B cell (primary cell): ENCODE results near the gene BTG2. TPM values are rescaled to one million over a fixed set of nuclear protein-coding genes. Genes with fewer than 3 reads are reported as not detected.
A peak's percentile ranks its signal among the peaks of the same experiment; 100 is the strongest.

ENCODE experiments used
- ATAC-seq: fragments of 200-7000 bp; cut with Tn5 transposase; one replicate; pipeline ENCODE4 v1.10.0; 2021; ENCODE audit warnings: low read depth, mild to moderate bottlenecking, moderate number of reproducible peaks, moderate library complexity
- CTCF ChIA-PET: fragments of 350-600 bp; sonication (Branson Sonifier 250); formaldehyde crosslinking; loops from one replicate; lab custom pipeline; 2021; ENCODE audit warnings: antibody characterized with exemption, inconsistent platforms; lab: Charles Lee
- POLR2A ChIA-PET: fragments of 350-600 bp; sonication (Branson Sonifier 250); formaldehyde crosslinking; loops from one replicate; lab custom pipeline; 2021; ENCODE audit warnings: antibody characterized with exemption; lab: Charles Lee
- DNase-seq: peaks from one replicate; pipeline ENCODE4 v3.0.0; 2013
- H2AFZ ChIP-seq: 2 replicates; pipeline ENCODE4 v1.6.1; 2012; ENCODE audit warnings: mild to moderate bottlenecking, low read depth, low read length; ENCODE audit not compliant: insufficient read depth, poor library complexity, severe bottlenecking
- H3K27ac ChIP-seq, 2 donors: 1 replicate in 1 of 2; 2 replicates in 1 of 2; pipeline ENCODE4 v1.5.1; 2012 to 2013; ENCODE audit warnings: low read length in 2 of 2, mild to moderate bottlenecking in 2 of 2, moderate library complexity in 1 of 2
- H3K27me3 ChIP-seq, 4 experiments: fragments of 200-600 bp in 1 of 4; sonication (generic) in 1 of 4; replicated peaks in 1 of 4; 1 replicate in 2 of 4; 2 replicates in 2 of 4; pipeline versions ENCODE4 v1.6.1 to v1.7.0; 2013 to 2016; ENCODE audit warnings: low read length in 3 of 4, mild to moderate bottlenecking in 2 of 4, mixed read lengths in 1 of 4, moderate library complexity in 1 of 4; ENCODE audit not compliant: insufficient read depth in 4 of 4, control insufficient read depth in 3 of 4; ENCODE audit errors: control extremely low read depth in 1 of 4
- H3K36me3 ChIP-seq, 2 experiments: replicated peaks in 1 of 2; 1 replicate in 1 of 2; 2 replicates in 1 of 2; pipeline versions ENCODE4 v1.6.1 to v1.7.1; 2013; ENCODE audit warnings: low read length in 1 of 2; ENCODE audit not compliant: insufficient read depth in 2 of 2, control insufficient read depth in 1 of 2; ENCODE audit errors: control extremely low read depth in 1 of 2, extremely low read depth in 1 of 2
- H3K4me1 ChIP-seq, 2 donors: fragments of 200-600 bp in 1 of 2; sonication (generic) in 1 of 2; 1 replicate in 1 of 2; 2 replicates in 1 of 2; pipeline versions ENCODE4 v1.5.1 to v1.6.1; 2013 to 2017; ENCODE audit warnings: low read length in 2 of 2; ENCODE audit not compliant: control insufficient read depth in 2 of 2, insufficient read depth in 2 of 2
- H3K4me2 ChIP-seq: replicated peaks from 2 replicates; pipeline ENCODE3; 2012; ENCODE audit warnings: mild to moderate bottlenecking, low read depth, low read length; ENCODE audit not compliant: poor library complexity, severe bottlenecking
- H3K4me3 ChIP-seq, 5 experiments: fragments of 200-600 bp in 1 of 5; sonication (generic) in 1 of 5; 1 replicate in 3 of 5; 2 replicates in 2 of 5; pipeline versions ENCODE4 v1.5.1 to v1.7.0; 2011 to 2016; ENCODE audit warnings: low read length in 4 of 5, mild to moderate bottlenecking in 4 of 5, low read depth in 2 of 5, control low read depth in 1 of 5, moderate library complexity in 1 of 5; ENCODE audit not compliant: insufficient read depth in 1 of 5; ENCODE audit errors: control extremely low read depth in 1 of 5, extremely low read depth in 1 of 5
- H3K79me2 ChIP-seq: fragments of 200-600 bp; sonication (generic); one replicate; pipeline ENCODE4 v1.6.0; 2016; ENCODE audit warnings: low read length; ENCODE audit not compliant: control insufficient read depth, insufficient read depth
- H3K9ac ChIP-seq: fragments of 200-600 bp; sonication (generic); 2 replicates; pipeline ENCODE4 v1.6.1; 2017; ENCODE audit warnings: mild to moderate bottlenecking, low read length, moderate library complexity
- H3K9me3 ChIP-seq, 3 donors: one replicate each; pipeline versions ENCODE4 v1.6.1 to v1.7.1; 2013; ENCODE audit warnings: low read length in 2 of 3; ENCODE audit not compliant: control insufficient read depth in 2 of 3, insufficient read depth in 1 of 3; ENCODE audit errors: control extremely low read depth in 1 of 3
- H4K20me1 ChIP-seq: 2 replicates; pipeline ENCODE4 v1.6.0; 2012; ENCODE audit warnings: mild to moderate bottlenecking, low read length; ENCODE audit not compliant: insufficient read depth, control insufficient read depth, poor library complexity, severe bottlenecking
- H3K27ac Mint-ChIP-seq: one replicate; pipeline ENCODE4 v1.8.0; 2021; ENCODE audit warnings: mixed read lengths
- H3K27me3 Mint-ChIP-seq: one replicate; pipeline ENCODE4 v1.8.0; 2021; ENCODE audit warnings: mixed read lengths
- H3K4me1 Mint-ChIP-seq: one replicate; pipeline ENCODE4 v1.8.0; 2021; ENCODE audit warnings: mixed read lengths
- H3K4me3 Mint-ChIP-seq: one replicate; pipeline ENCODE4 v1.8.0; 2021; ENCODE audit warnings: mixed read lengths
- H3K9me3 Mint-ChIP-seq: one replicate; pipeline ENCODE4 v1.8.0; 2022; ENCODE audit warnings: mixed read lengths; ENCODE audit not compliant: insufficient read depth
- EZH2 ChIP-seq: IDR thresholded peaks from 2 replicates; pipeline ENCODE4 v1.6.1; 2012; ENCODE audit warnings: borderline replicate concordance, low read depth, mild to moderate bottlenecking, moderate library complexity, low read length; ENCODE audit not compliant: insufficient read depth, poor library complexity, severe bottlenecking
- WGBS: methylation state at CpG from one replicate; pipeline ENCODE4 v1.1.5; 2013; ENCODE audit warnings: missing lambda C conversion rate; ENCODE audit not compliant: insufficient coverage; 5-methylcytosine and 5-hydroxymethylcytosine counted together
- intact Hi-C: fragments of 100-400 bp; cut with micrococcal nuclease; formaldehyde crosslinking; loops from one replicate; pipeline ENCODE4 v1.10.0; 2022
- polyA plus RNA-seq: library from polyadenylated mRNA; depleted of rRNA; stranded (reverse); fragments of >200 nt; gene quantifications from 2 replicates; pipeline ENCODE4 v1.2.3, GENCODE V29; 2012
- total RNA-seq, 2 donors: library from RNA; stranded (reverse); fragments of 120-200 nt in 1 of 2; gene quantifications; 1 replicate in 1 of 2; 2 replicates in 1 of 2; pipeline versions ENCODE4 v1.2.3 to v1.2.4, GENCODE V29; 2013 to 2022
- TF ChIP-seq, protein P1 (sequence below): fragments of 200-600 bp; IDR thresholded peaks from one replicate; pipeline ENCODE4 v1.8.0; 2022; ENCODE audit warnings: antibody characterized with exemption, mild to moderate bottlenecking

Gene BTG2
- total and polyA plus RNA-seq, 2 donors (not counting 1 experiment from before 2014, with no cell fraction given): 508 to 778 TPM

DNA sequence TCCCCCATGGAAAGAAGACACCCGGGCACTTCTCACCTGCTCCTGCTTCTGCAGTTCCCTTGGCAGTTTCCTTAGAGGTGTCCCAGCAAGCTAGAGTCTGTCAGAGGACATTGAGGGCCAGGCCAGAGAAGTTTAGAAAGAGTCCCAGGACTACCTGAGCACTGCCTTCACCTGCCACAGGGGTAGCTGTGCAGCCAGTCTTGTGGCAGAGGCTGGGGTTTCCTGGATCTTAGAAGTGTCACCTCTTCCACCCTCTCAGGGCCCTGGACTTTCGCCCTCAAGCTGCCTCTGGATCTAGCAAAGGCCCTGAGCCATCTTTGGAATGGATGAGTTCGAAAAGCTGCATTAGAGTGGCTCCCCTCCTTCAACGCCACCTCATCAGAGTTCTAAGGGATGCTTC is 34.9 kb upstream of the BTG2 start:
- CTCF ChIA-PET: interaction anchor here (0.9 to 37.7 kb wide), 14 partner anchors 8 to 391 kb away, joined by 3 to 1776 read pairs (median 22); partner anchors contain the start of genes BTG2, FMOD and OPTC
- 82% methylated on average over 2 of the region's 4 CpGs for WGBS
- TF ChIP-seq, protein P1, sequence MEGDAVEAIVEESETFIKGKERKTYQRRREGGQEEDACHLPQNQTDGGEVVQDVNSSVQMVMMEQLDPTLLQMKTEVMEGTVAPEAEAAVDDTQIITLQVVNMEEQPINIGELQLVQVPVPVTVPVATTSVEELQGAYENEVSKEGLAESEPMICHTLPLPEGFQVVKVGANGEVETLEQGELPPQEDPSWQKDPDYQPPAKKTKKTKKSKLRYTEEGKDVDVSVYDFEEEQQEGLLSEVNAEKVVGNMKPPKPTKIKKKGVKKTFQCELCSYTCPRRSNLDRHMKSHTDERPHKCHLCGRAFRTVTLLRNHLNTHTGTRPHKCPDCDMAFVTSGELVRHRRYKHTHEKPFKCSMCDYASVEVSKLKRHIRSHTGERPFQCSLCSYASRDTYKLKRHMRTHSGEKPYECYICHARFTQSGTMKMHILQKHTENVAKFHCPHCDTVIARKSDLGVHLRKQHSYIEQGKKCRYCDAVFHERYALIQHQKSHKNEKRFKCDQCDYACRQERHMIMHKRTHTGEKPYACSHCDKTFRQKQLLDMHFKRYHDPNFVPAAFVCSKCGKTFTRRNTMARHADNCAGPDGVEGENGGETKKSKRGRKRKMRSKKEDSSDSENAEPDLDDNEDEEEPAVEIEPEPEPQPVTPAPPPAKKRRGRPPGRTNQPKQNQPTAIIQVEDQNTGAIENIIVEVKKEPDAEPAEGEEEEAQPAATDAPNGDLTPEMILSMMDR: peak; percentile 8
- TF ChIP-seq EZH2: no peak
- Mint-ChIP-seq H3K9me3 (no peaks in the 10 kb centered on the region), H3K27me3 (no peaks in the 10 kb centered on the region), H3K4me1 (peaks cover 59% of the 10 kb centered on the region), H3K4me3 (no peak overlapping the region), H3K27ac (peak overlapping the region; percentile 79)
- H3K9me3 ChIP-seq: no peaks in the 10 kb centered on the region
- no peak overlapping the region for H3K4me3 ChIP-seq
- H3K4me2 ChIP-seq: peak overlapping the region; percentile 10
- intact Hi-C loops: loop anchor here (2.0 kb wide), 1 partner anchor 110 kb away; no protein-coding TSS in a partner anchor
- H3K27me3 ChIP-seq: no peaks in the 10 kb centered on the region
- peaks cover 54% of the 10 kb centered on the region for H3K79me2 ChIP-seq
- H2AFZ ChIP-seq: no peak overlapping the region
- no peaks in the 10 kb centered on the region for H3K36me3 ChIP-seq
- H3K9ac ChIP-seq: no peak overlapping the region
- H3K27ac ChIP-seq: peak overlapping the region in 1 of 2 donors; percentile 58
- ATAC-seq (no peak), DNase-seq (no peak)
- POLR2A ChIA-PET: interaction anchor here (0.6 to 16.0 kb wide), 5 partner anchors 18 to 67 kb away, joined by 3 to 307 read pairs (median 178); partner anchors contain the start of gene BTG2
- H4K20me1 ChIP-seq: no peaks in the 10 kb centered on the region
- peaks cover 57 to 70% of the 10 kb centered on the region in 2 donors for H3K4me1 ChIP-seq

DNA sequence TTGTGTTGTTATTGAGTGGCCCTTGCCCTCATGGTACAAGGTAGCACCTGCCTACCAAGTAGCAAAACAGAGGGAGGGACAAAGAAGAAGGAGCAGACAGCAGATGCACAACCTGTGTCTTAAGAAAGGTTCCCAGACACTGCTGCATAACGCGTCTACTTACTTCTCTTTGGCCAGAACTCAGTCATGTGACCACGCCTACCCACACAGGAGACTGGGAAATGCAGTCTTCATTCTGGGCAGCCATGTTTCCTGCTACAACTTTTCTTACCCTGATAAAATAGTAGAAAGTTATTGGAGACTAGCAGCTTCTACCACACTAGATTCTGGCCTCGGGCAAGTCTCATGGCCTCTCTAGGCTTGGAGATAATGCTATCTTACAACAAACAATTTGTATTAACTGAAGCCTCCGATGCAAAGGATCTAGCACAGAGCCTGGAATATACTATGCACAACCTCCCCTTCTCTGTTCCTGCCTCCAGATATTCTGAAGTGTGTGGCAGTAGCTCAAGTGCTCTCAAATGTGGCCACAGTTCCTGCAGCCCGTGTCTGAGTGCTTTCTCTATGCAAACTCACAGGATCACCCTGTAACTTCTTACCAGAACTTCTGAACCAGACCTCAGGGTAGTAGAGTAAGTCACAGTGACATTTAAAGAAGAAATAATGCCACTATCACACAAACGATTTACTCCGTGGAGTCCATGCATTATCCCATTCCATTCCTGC is 34.1 kb upstream of the BTG2 start:
- Histone ChIP-seq H2AFZ (no peak overlapping the region), H3K79me2 (peaks cover 59% of the 10 kb centered on the region), H3K4me1 (peaks cover 55 to 69% of the 10 kb centered on the region in 2 donors), H3K36me3 (no peaks in the 10 kb centered on the region), H4K20me1 (no peaks in the 10 kb centered on the region), H3K9ac (no peak overlapping the region), H3K27me3 (no peaks in the 10 kb centered on the region), H3K4me2 (peak overlapping the region; percentile 18), H3K27ac (peak overlapping the region in 1 of 2 donors; percentile 58), H3K4me3 (no peak overlapping the region), H3K9me3 (no peaks in the 10 kb centered on the region)
- no peak for TF ChIP-seq EZH2
- TF ChIP-seq, protein P1: no peak
- DNase-seq (peak; percentile 85), ATAC-seq (peak; percentile 31)
- CTCF ChIA-PET: interaction anchor here (0.9 to 37.7 kb wide), 13 partner anchors 7 to 390 kb away, joined by 3 to 1776 read pairs (median 30); partner anchors contain the start of genes BTG2, FMOD and OPTC
- Mint-ChIP-seq H3K27ac (peak overlapping the region; percentile 79), H3K4me3 (no peak overlapping the region), H3K27me3 (no peaks in the 10 kb centered on the region), H3K9me3 (no peaks in the 10 kb centered on the region), H3K4me1 (peaks cover 59% of the 10 kb centered on the region)
- WGBS: 0% methylated on average over 5 of the region's 8 CpGs
- POLR2A ChIA-PET: interaction anchor here (0.6 to 16.0 kb wide), 5 partner anchors 17 to 67 kb away, joined by 3 to 307 read pairs (median 178); partner anchors contain the start of gene BTG2
- intact Hi-C loops: loop anchor here (2.0 kb wide), 1 partner anchor 110 kb away; no protein-coding TSS in a partner anchor
